ENCODE results near the gene PFN3. TPM values are rescaled to one million over a fixed set of nuclear protein-coding genes. Genes with fewer than 3 reads are reported as not detected.
A peak's percentile ranks its signal among the peaks of the same experiment; 100 is the strongest.

PFN3 gene
- total and polyA plus RNA-seq, 2 of the 13 experiments (the other 11 are each of a cell fraction or from before 2014, with no cell fraction given): not detected

DNA sequence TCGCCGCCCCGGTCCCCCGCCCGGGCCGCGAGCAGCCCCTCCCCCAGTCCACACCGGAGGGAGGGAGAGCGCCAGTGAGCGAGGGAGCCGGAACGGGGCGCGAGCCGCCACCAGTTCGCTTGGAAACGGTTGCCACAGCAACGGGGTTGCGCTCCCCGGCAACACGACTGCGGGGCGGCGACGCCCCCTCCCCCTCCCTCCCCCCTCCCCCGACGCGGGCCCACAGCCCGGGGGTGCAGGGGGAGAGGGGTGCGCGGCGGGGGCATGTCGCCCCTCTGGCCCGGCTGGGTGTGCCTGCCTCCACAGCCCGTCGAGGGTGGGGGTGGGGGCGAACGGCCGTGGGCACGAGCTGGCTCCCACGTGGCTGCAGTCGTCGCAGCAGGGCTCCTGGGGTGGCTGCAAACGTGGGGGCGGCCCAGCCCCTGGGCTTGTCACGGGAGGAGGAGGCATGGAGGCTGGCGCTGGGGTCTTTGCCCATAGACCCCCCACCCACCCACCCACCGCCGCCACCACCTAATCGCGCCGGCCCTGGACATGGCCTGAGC is 46.7 kb upstream of the PFN3 start:
- in situ Hi-C loops (cut with HindIII; ENCODE audit: extremely low pct_ligation_motif_present, low pct_unique_long_range_greater_than_20kb): loop anchor here (5.0 kb wide), 1 partner anchor 135 kb away; the partner anchor contains the start of gene MXD3
- H3K4me1 ChIP-seq (ENCODE audit: insufficient read depth, low read length): peaks cover 49% of the 10 kb centered on the region
- peak overlapping the region; percentile 74 for H3K27ac ChIP-seq (ENCODE audit: extremely low read length, insufficient read depth, low read length)
- peaks cover under 1 to 5% of the 10 kb centered on the region in 2 experiments; a peak in 1 of 5 replicates for H3K36me3 ChIP-seq (replicated peaks in 1 of 2; ENCODE audit: control insufficient read depth in 1 of 2, insufficient read depth in 2 of 2, low read length in 2 of 2)
- peak overlapping the region; percentile 99 for H3K4me2 ChIP-seq (ENCODE audit: low read depth, low read length)
- 0% methylated on average over 4 of the region's 52 CpGs for WGBS (ENCODE audit: low lambda C conversion rate)
- ATAC-seq (peak; percentile 12), DNase-seq (ENCODE audit: low spot score) (no peak), FAIRE-seq (no peak)
- BruUV-seq (replicated peaks): no TSS peak
- intact Hi-C loops (cut with micrococcal nuclease; ENCODE audit: unreplicated experiment): loop anchor here (5.0 kb wide), 1 partner anchor 120 kb away; no protein-coding TSS in a partner anchor
- peaks cover 2% of the 10 kb centered on the region; the same call in 1 of the 2 replicates for H4K20me1 ChIP-seq (ENCODE audit: insufficient read depth, low read length)
- H2AFZ ChIP-seq (ENCODE audit: low read length): no peak overlapping the region
- ChIA-PET CTCF (ENCODE audit: low intra/inter-chr PET ratio, low total read pairs) (interaction anchor here (1.4 kb wide), 1 partner anchor 10 kb away, joined by 5 read pairs; no protein-coding TSS in a partner anchor), POLR2A (interaction anchor here (0.7 to 4.2 kb wide), 19 partner anchors 10 to 95 kb away, joined by 3 to 19 read pairs (median 4); partner anchors contain the start of genes F12, GRK6, LMAN2 and PDLIM7)
- H3K9ac ChIP-seq (ENCODE audit: insufficient read depth, low read depth, low read length): peak overlapping the region; percentile 82
- H3K4me3 ChIP-seq (replicated peaks in 1 of 3; ENCODE audit: insufficient read depth in 1 of 3, low read depth in 2 of 3, low read length in 3 of 3): peak overlapping the region; percentile 55 to 80 (median 61); a peak in 5 of 6 replicates
- H3K27me3 ChIP-seq (ENCODE audit: control insufficient read depth in 1 of 2, insufficient read depth in 2 of 2, low read length in 2 of 2): no peaks in the 10 kb centered on the region
- no peaks in the 10 kb centered on the region for H3K79me2 ChIP-seq (ENCODE audit: insufficient read depth, low read length)
- H3K9me3 ChIP-seq (ENCODE audit: low read length): no peaks in the 10 kb centered on the region
- TF ChIP-seq, protein P1, sequence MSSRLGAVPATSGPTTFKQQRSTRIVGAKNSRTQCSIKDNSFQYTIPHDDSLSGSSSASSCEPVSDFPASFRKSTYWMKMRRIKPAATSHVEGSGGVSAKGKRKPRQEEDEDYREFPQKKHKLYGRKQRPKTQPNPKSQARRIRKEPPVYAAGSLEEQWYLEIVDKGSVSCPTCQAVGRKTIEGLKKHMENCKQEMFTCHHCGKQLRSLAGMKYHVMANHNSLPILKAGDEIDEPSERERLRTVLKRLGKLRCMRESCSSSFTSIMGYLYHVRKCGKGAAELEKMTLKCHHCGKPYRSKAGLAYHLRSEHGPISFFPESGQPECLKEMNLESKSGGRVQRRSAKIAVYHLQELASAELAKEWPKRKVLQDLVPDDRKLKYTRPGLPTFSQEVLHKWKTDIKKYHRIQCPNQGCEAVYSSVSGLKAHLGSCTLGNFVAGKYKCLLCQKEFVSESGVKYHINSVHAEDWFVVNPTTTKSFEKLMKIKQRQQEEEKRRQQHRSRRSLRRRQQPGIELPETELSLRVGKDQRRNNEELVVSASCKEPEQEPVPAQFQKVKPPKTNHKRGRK (CRISPR knock-in tag; IDR thresholded peaks at IDR 0.05): no peak
- TF ChIP-seq, protein P2, sequence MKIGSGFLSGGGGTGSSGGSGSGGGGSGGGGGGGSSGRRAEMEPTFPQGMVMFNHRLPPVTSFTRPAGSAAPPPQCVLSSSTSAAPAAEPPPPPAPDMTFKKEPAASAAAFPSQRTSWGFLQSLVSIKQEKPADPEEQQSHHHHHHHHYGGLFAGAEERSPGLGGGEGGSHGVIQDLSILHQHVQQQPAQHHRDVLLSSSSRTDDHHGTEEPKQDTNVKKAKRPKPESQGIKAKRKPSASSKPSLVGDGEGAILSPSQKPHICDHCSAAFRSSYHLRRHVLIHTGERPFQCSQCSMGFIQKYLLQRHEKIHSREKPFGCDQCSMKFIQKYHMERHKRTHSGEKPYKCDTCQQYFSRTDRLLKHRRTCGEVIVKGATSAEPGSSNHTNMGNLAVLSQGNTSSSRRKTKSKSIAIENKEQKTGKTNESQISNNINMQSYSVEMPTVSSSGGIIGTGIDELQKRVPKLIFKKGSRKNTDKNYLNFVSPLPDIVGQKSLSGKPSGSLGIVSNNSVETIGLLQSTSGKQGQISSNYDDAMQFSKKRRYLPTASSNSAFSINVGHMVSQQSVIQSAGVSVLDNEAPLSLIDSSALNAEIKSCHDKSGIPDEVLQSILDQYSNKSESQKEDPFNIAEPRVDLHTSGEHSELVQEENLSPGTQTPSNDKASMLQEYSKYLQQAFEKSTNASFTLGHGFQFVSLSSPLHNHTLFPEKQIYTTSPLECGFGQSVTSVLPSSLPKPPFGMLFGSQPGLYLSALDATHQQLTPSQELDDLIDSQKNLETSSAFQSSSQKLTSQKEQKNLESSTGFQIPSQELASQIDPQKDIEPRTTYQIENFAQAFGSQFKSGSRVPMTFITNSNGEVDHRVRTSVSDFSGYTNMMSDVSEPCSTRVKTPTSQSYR (CRISPR knock-in tag; IDR thresholded peaks at IDR 0.05; ENCODE audit: borderline replicate concordance): peak; percentile 59; the same call in 1 of the 2 replicates
- TF ChIP-seq ZNF235 (CRISPR knock-in tag; IDR thresholded peaks at IDR 0.05; ENCODE audit: borderline replicate concordance) (no peak), ZNF251 (CRISPR knock-in tag; IDR thresholded peaks at IDR 0.05) (no peak), FOXO1 (CRISPR knock-in tag; IDR thresholded peaks at IDR 0.05) (0 out of 2 replicates have a peak, but pooled peaks have one; percentile 21), HOXA9 (CRISPR knock-in tag; IDR thresholded peaks at IDR 0.05; ENCODE audit: borderline replicate concordance) (0 out of 2 replicates have a peak, but pooled peaks have one; percentile 10), REL (CRISPR knock-in tag; conservative IDR thresholded peaks at IDR 0.05) (no peak), ETV5 (CRISPR knock-in tag; IDR thresholded peaks at IDR 0.05; ENCODE audit: borderline replicate concordance) (0 out of 2 replicates have a peak, but pooled peaks have one; percentile 19), SPEN (CRISPR knock-in tag; IDR thresholded peaks at IDR 0.05; ENCODE audit: low read depth) (0 out of 2 replicates have a peak, but pooled peaks have one; percentile 2), ZNF777 (CRISPR knock-in tag; IDR thresholded peaks at IDR 0.05) (peak; percentile 78), RCOR2 (CRISPR knock-in tag; IDR thresholded peaks at IDR 0.05) (no peak), ZC3H4 (CRISPR knock-in tag; IDR thresholded peaks at IDR 0.05; ENCODE audit: borderline replicate concordance) (peak; percentile 19; the same call in 1 of the 2 replicates), HES4 (CRISPR knock-in tag; IDR thresholded peaks at IDR 0.05; ENCODE audit: borderline replicate concordance) (0 out of 2 replicates have a peak, but pooled peaks have one; percentile 4), RBFOX2 (IDR thresholded peaks at IDR 0.05; ENCODE audit: low read depth, low read length) (peak; percentile 15), ZNF431 (CRISPR knock-in tag; IDR thresholded peaks at IDR 0.05; ENCODE audit: borderline replicate concordance, low read depth) (no peak), ZNF780A (CRISPR knock-in tag; IDR thresholded peaks at IDR 0.05) (no peak), ZKSCAN5 (CRISPR knock-in tag; IDR thresholded peaks at IDR 0.05) (no peak), RFX3 (CRISPR knock-in tag; IDR thresholded peaks at IDR 0.05) (peak; percentile 78), ZNF788 (CRISPR knock-in tag; IDR thresholded peaks at IDR 0.05; ENCODE audit: borderline replicate concordance) (no peak), NONO (IDR thresholded peaks at IDR 0.05) (no peak), NONO (CRISPR knock-in tag; conservative IDR thresholded peaks at IDR 0.05) (0 out of 2 replicates have a peak, but pooled peaks have one; percentile 30)

Measured in HepG2 (cell line).